Measurements from ENCODE around the gene SLC12A5. TPM values are rescaled to one million over a fixed set of nuclear protein-coding genes. Genes with fewer than 3 reads are reported as not detected.

SLC12A5 gene
- total RNA-seq, 6 donors from 2014 or later: 0.69 to 1.3 TPM; not detected in 4

DNA sequence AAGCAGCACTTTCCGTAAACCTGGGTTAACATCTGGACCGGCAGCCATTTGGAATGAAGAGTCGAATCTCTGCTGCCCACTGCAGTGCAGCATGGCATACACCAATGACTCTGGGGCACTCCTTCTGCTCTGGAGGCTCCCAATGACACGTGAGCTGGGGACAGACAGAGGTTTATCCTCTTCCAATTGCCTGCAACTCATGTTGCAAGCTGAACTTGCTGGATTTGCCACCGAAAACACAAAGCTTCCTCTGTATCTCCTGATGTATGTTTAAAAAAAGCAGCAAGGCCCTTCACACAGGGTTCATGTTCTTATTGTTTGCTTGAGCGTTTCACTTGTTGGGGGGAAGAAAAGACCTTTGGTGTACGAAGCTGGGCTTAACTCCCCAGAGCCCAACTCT, 49.9 kb downstream of the SLC12A5 start:
- TF ChIP-seq POLR2A (IDR thresholded peaks at IDR 0.05): no peak
- no peak for TF ChIP-seq CTCF (IDR thresholded peaks at IDR 0.05)
- no peak for TF ChIP-seq POLR2AphosphoS5 (IDR thresholded peaks at IDR 0.05)
- no peak for TF ChIP-seq EP300 (IDR thresholded peaks at IDR 0.05)
- no peaks in the 10 kb centered on the region for H3K9me3 ChIP-seq
- no peak overlapping the region for H3K4me3 ChIP-seq
- H3K36me3 ChIP-seq: peaks cover 5 to 52% (median 21%) of the 10 kb centered on the region in 4 donors
- H3K27ac ChIP-seq: no peak overlapping the region
- H3K27me3 ChIP-seq: no peaks in the 10 kb centered on the region
- peaks cover 16 to 31% (median 27%) of the 10 kb centered on the region in 4 donors for H3K4me1 ChIP-seq
- ATAC-seq (ENCODE audit: low FRiP score in 2 of 2) (no peak), DNase-seq (no peak)
- 76% methylated on average over 7 of the region's 7 CpGs for WGBS, 2 donors

GRCh38 chr20:46081074-46081473, 52.1 kb downstream of the SLC12A5 start:
- 90 to 92% methylated on average over 1 of the region's 1 CpG for WGBS, 2 donors
- TF ChIP-seq EP300 (IDR thresholded peaks at IDR 0.05) (no peak), POLR2AphosphoS5 (IDR thresholded peaks at IDR 0.05) (no peak), CTCF (IDR thresholded peaks at IDR 0.05) (no peak)
- H3K4me3 ChIP-seq: no peak overlapping the region
- DNase-seq (no peak), ATAC-seq (ENCODE audit: low FRiP score in 2 of 2) (no peak)
- no peaks in the 10 kb centered on the region for H3K9me3 ChIP-seq
- peaks cover 5 to 32% (median 13%) of the 10 kb centered on the region in 4 donors for H3K36me3 ChIP-seq
- no peaks in the 10 kb centered on the region for H3K27me3 ChIP-seq
- peaks cover 37 to 52% (median 45%) of the 10 kb centered on the region in 4 donors for H3K4me1 ChIP-seq
- H3K27ac ChIP-seq: no peak overlapping the region

GRCh38 chr20:46083101-46083500, 54.1 kb downstream of the SLC12A5 start:
- peaks cover 55 to 71% (median 65%) of the 10 kb centered on the region in 4 donors for H3K4me1 ChIP-seq
- H3K27ac ChIP-seq: no peak overlapping the region
- DNase-seq (no peak), ATAC-seq (ENCODE audit: low FRiP score in 2 of 2) (no peak)
- TF ChIP-seq POLR2AphosphoS5 (IDR thresholded peaks at IDR 0.05): no peak
- no peak for TF ChIP-seq POLR2A (IDR thresholded peaks at IDR 0.05)
- 64 to 77% methylated on average over 6 of the region's 6 CpGs for WGBS, 2 donors
- peaks cover 3 to 16% (median 6%) of the 10 kb centered on the region in 4 donors for H3K36me3 ChIP-seq
- H3K9me3 ChIP-seq: no peaks in the 10 kb centered on the region
- H3K4me3 ChIP-seq: no peak overlapping the region
- no peaks in the 10 kb centered on the region for H3K27me3 ChIP-seq

DNA sequence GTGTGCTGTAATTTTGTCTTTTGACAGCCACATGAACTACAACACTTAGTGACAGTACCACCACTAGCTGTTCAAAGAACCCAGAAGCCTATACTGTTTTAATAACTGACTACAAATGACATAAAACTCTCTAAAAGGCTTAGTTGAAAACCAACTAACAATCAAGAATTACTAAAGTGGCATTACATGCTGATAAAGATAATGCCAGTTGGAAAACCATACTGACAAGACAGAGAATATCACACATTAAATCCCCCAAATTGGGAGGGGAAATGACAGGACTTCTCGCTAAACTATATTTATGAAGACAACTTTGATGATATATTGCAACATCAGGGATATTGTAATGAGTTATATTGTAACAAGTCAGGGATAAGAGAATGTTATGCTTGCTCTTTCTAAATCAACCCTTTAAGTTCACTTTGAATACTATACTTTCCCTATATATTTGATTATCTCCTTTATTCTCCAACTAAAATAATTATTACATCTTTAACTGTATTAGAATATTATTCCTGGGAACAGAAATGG, 54.6 kb downstream of the SLC12A5 start:
- Histone ChIP-seq H3K4me3 (no peak overlapping the region), H3K9me3 (no peaks in the 10 kb centered on the region), H3K36me3 (peaks cover under 1 to 11% (median 4%) of the 10 kb centered on the region in 4 donors), H3K27me3 (no peaks in the 10 kb centered on the region), H3K27ac (no peak overlapping the region), H3K4me1 (peaks cover 60 to 76% (median 69%) of the 10 kb centered on the region in 4 donors)
- DNase-seq (no peak), ATAC-seq (ENCODE audit: low FRiP score in 2 of 2) (no peak)
- TF ChIP-seq POLR2A (IDR thresholded peaks at IDR 0.05) (no peak), CTCF (IDR thresholded peaks at IDR 0.05) (no peak), EP300 (IDR thresholded peaks at IDR 0.05) (no peak), POLR2AphosphoS5 (IDR thresholded peaks at IDR 0.05) (no peak)
- 82 to 86% methylated on average over 1 of the region's 1 CpG for WGBS, 2 donors

GRCh38 chr20:46084805-46085178, 55.8 kb downstream of the SLC12A5 start:
- Histone ChIP-seq H3K4me3 (no peak overlapping the region), H3K9me3 (no peaks in the 10 kb centered on the region), H3K27ac (peak overlapping the region in 1 of 4 donors; percentile 14), H3K36me3 (no peaks in the 10 kb centered on the region), H3K4me1 (peaks cover 62 to 79% (median 69%) of the 10 kb centered on the region in 4 donors), H3K27me3 (no peaks in the 10 kb centered on the region)
- DNase-seq (no peak), ATAC-seq (ENCODE audit: low FRiP score in 2 of 2) (no peak)
- TF ChIP-seq POLR2A (IDR thresholded peaks at IDR 0.05) (no peak), POLR2AphosphoS5 (IDR thresholded peaks at IDR 0.05) (no peak), EP300 (IDR thresholded peaks at IDR 0.05) (no peak), CTCF (IDR thresholded peaks at IDR 0.05) (no peak)
- WGBS, 2 donors: 79 to 80% methylated on average over 3 of the region's 3 CpGs
